Measurements from ENCODE around the gene KRT77.

The KRT77 gene

GRCh38 chr12:52694151-52694550 lies 9.2 kb downstream of the KRT77 start:
- Histone ChIP-seq H3K27me3 (ENCODE audit: low read depth, low read length) (peaks cover 46% of the 10 kb centered on the region), H3K9me3 (ENCODE audit: insufficient read depth, low read length) (no peaks in the 10 kb centered on the region), H3K27ac (ENCODE audit: low read length) (no peak overlapping the region), H3K4me2 (ENCODE audit: low read length) (no peak overlapping the region), H3K9ac (ENCODE audit: low read length) (no peak overlapping the region), H3K4me3 (ENCODE audit: low read length) (no peak overlapping the region), H3K79me2 (ENCODE audit: low read length) (no peaks in the 10 kb centered on the region), H2AFZ (ENCODE audit: low read depth, low read length) (no peak overlapping the region), H4K20me1 (ENCODE audit: insufficient read depth, low read length) (no peaks in the 10 kb centered on the region), H3K4me1 (ENCODE audit: low read length) (no peaks in the 10 kb centered on the region), H3K36me3 (replicated peaks; ENCODE audit: low read depth, low read length) (no peaks in the 10 kb centered on the region)
- no peak for TF ChIP-seq EZH2phosphoT487 (IDR thresholded peaks at IDR 0.05; ENCODE audit: low read depth)
- TF ChIP-seq, protein P1, sequence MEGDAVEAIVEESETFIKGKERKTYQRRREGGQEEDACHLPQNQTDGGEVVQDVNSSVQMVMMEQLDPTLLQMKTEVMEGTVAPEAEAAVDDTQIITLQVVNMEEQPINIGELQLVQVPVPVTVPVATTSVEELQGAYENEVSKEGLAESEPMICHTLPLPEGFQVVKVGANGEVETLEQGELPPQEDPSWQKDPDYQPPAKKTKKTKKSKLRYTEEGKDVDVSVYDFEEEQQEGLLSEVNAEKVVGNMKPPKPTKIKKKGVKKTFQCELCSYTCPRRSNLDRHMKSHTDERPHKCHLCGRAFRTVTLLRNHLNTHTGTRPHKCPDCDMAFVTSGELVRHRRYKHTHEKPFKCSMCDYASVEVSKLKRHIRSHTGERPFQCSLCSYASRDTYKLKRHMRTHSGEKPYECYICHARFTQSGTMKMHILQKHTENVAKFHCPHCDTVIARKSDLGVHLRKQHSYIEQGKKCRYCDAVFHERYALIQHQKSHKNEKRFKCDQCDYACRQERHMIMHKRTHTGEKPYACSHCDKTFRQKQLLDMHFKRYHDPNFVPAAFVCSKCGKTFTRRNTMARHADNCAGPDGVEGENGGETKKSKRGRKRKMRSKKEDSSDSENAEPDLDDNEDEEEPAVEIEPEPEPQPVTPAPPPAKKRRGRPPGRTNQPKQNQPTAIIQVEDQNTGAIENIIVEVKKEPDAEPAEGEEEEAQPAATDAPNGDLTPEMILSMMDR (IDR thresholded peaks at IDR 0.05; ENCODE audit: low read depth, low read length), result no peak

- no peaks in the 10 kb centered on the region for H3K79me2 ChIP-seq (ENCODE audit: low read length)
- TF ChIP-seq, protein P1 (IDR thresholded peaks at IDR 0.05; ENCODE audit: low read depth, low read length), result no peak
- no peak for TF ChIP-seq EZH2phosphoT487 (IDR thresholded peaks at IDR 0.05; ENCODE audit: low read depth)
- no peaks in the 10 kb centered on the region for H3K9me3 ChIP-seq (ENCODE audit: insufficient read depth, low read length)
- H3K27me3 ChIP-seq (ENCODE audit: low read depth, low read length), result peaks cover 53% of the 10 kb centered on the region
- no peak overlapping the region for H3K4me3 ChIP-seq (ENCODE audit: low read length)
- no peaks in the 10 kb centered on the region for H3K4me1 ChIP-seq (ENCODE audit: low read length)
- H4K20me1 ChIP-seq (ENCODE audit: insufficient read depth, low read length), result no peaks in the 10 kb centered on the region
- H3K9ac ChIP-seq (ENCODE audit: low read length), result no peak overlapping the region
- no peak overlapping the region for H3K27ac ChIP-seq (ENCODE audit: low read length)
- H3K36me3 ChIP-seq (replicated peaks; ENCODE audit: low read depth, low read length), result no peaks in the 10 kb centered on the region
- no peak overlapping the region for H2AFZ ChIP-seq (ENCODE audit: low read depth, low read length)
- H3K4me2 ChIP-seq (ENCODE audit: low read length), result no peak overlapping the region
Observed at GRCh38 chr12:52693261-52693660, 10.1 kb downstream of the KRT77 start.

- TF ChIP-seq, protein P1 (IDR thresholded peaks at IDR 0.05; ENCODE audit: low read depth, low read length), result peak; percentile 45
- TF ChIP-seq EZH2phosphoT487 (IDR thresholded peaks at IDR 0.05; ENCODE audit: low read depth), result no peak
- Histone ChIP-seq H3K27ac (ENCODE audit: low read length) (no peak overlapping the region), H4K20me1 (ENCODE audit: insufficient read depth, low read length) (no peaks in the 10 kb centered on the region), H3K4me3 (ENCODE audit: low read length) (no peak overlapping the region), H3K4me2 (ENCODE audit: low read length) (no peak overlapping the region), H3K27me3 (ENCODE audit: low read depth, low read length) (peaks cover 63% of the 10 kb centered on the region), H3K4me1 (ENCODE audit: low read length) (no peaks in the 10 kb centered on the region), H2AFZ (ENCODE audit: low read depth, low read length) (no peak overlapping the region), H3K79me2 (ENCODE audit: low read length) (no peaks in the 10 kb centered on the region), H3K9ac (ENCODE audit: low read length) (no peak overlapping the region), H3K9me3 (ENCODE audit: insufficient read depth, low read length) (no peaks in the 10 kb centered on the region), H3K36me3 (replicated peaks; ENCODE audit: low read depth, low read length) (no peaks in the 10 kb centered on the region)
Observed at GRCh38 chr12:52692254-52692653, 11.1 kb downstream of the KRT77 start.

- no peaks in the 10 kb centered on the region for H3K9me3 ChIP-seq (ENCODE audit: insufficient read depth, low read length)
- no peaks in the 10 kb centered on the region for H3K36me3 ChIP-seq (replicated peaks; ENCODE audit: low read depth, low read length)
- H3K27me3 ChIP-seq (ENCODE audit: low read depth, low read length), result peaks cover 68% of the 10 kb centered on the region
- H3K79me2 ChIP-seq (ENCODE audit: low read length), result no peaks in the 10 kb centered on the region
- TF ChIP-seq EZH2phosphoT487 (IDR thresholded peaks at IDR 0.05; ENCODE audit: low read depth), result no peak
- TF ChIP-seq, protein P1 (IDR thresholded peaks at IDR 0.05; ENCODE audit: low read depth, low read length), result no peak
- H3K27ac ChIP-seq (ENCODE audit: low read length), result no peak overlapping the region
- H3K4me1 ChIP-seq (ENCODE audit: low read length), result no peaks in the 10 kb centered on the region
- no peak overlapping the region for H3K9ac ChIP-seq (ENCODE audit: low read length)
- peak overlapping the region; percentile 68 for H3K4me2 ChIP-seq (ENCODE audit: low read length)
- no peak overlapping the region for H2AFZ ChIP-seq (ENCODE audit: low read depth, low read length)
- no peaks in the 10 kb centered on the region for H4K20me1 ChIP-seq (ENCODE audit: insufficient read depth, low read length)
- H3K4me3 ChIP-seq (ENCODE audit: low read length), result no peak overlapping the region
Observed at GRCh38 chr12:52691841-52692150, 11.5 kb downstream of the KRT77 start.

Data from OCI-LY3 (cell line).